KOPT-K1 (cell line): ENCODE measurements around the gene IQSEC1.
A peak's percentile ranks its signal among the peaks of the same experiment; 100 is the strongest.

Experiments
- H3K27ac ChIP-seq: fragments of 200-600 bp; sonication (generic); 2 replicates; pipeline ENCODE4 v1.5.1; 2016; ENCODE audit warnings: antibody characterized with exemption, mild to moderate bottlenecking, low read depth, low read length; ENCODE audit not compliant: poor library complexity, severe bottlenecking
- H3K36me3 ChIP-seq: fragments of 200-600 bp; sonication (generic); 2 replicates; pipeline ENCODE4 v1.5.1; 2017; ENCODE audit warnings: antibody characterized with exemption, mild to moderate bottlenecking, low read length, moderate library complexity; ENCODE audit not compliant: insufficient read depth
- H3K9me3 ChIP-seq: fragments of 200-600 bp; sonication (generic); 2 replicates; pipeline ENCODE4 v1.5.1; 2017; ENCODE audit warnings: antibody characterized with exemption, low read length, mild to moderate bottlenecking; ENCODE audit not compliant: insufficient read depth, poor library complexity, severe bottlenecking

Gene IQSEC1

GRCh38 chr3:13055634-13056033 is 17.6 kb downstream of the IQSEC1 start:
- Histone ChIP-seq H3K9me3 (no peaks in the 10 kb centered on the region), H3K36me3 (no peaks in the 10 kb centered on the region), H3K27ac (no peak overlapping the region)

DNA sequence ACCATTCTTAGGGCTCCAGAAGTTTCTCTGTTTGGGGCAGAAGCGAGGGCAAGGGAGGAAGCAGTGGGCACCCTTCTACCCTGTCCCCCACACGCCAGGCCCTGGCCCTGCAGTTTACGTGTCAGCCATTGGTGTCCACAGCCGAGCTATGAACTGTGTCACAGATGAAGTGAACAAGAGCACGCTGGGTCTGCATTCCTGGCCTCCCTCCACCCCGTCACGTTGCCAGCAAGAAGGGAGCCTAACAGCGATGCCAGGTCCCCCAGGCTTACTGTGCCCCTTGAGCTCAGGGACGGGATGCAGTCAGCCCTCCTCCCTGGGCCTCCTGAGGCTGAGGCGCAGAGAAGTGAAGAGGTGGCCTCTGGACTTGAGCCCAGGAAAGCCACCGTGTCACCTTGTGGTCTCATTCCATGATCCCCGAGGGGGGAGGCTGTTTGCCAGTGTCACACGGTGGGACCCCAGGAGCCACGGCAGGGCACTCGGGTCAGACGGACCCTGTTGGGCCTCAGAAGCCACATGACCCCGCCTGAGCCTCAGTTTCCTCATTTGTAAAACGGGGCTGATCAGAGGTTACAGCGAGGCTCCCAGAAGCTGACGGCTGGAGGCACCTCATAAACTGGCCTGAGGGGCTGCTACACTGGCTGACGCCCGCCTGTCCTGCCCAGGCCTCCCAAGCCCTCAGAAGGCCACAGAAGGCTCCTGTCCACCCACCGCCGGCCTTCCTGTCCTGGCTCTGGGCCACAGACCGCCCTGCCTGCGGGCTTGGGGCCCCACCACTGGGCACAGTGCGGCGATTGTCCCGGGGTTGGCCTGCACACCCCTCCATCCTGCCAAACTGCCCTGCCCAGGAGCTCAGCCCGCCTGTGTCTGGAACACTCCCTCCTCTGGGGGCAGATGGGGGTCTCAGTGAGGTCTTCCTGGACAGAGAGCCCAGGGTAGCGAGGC is 18.6 kb downstream of the IQSEC1 start:
- Histone ChIP-seq H3K27ac (peak overlapping the region; percentile 56), H3K36me3 (no peaks in the 10 kb centered on the region), H3K9me3 (no peaks in the 10 kb centered on the region)

DNA sequence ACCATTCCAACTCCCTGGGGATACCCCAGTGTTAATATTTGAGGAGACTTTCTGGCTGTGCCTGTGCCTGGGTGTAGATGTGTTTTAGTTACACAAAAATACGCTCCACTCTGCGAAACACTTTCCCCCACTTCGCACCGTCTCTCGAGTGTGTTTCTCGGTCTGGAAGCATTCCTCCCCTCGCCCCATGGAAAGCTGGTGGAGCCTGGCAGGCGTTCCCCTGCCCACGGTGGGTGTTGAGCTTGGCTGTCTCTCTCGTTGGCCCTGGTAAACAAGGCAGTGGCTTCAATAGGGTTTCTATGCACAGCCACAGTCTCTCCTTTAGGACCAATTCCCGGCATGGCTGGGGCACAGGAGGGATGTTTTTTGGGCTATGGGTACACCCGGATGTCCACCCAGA is 19.3 kb downstream of the IQSEC1 start:
- peak overlapping the region; percentile 56 for H3K27ac ChIP-seq
- H3K36me3 ChIP-seq: no peaks in the 10 kb centered on the region
- no peaks in the 10 kb centered on the region for H3K9me3 ChIP-seq

DNA sequence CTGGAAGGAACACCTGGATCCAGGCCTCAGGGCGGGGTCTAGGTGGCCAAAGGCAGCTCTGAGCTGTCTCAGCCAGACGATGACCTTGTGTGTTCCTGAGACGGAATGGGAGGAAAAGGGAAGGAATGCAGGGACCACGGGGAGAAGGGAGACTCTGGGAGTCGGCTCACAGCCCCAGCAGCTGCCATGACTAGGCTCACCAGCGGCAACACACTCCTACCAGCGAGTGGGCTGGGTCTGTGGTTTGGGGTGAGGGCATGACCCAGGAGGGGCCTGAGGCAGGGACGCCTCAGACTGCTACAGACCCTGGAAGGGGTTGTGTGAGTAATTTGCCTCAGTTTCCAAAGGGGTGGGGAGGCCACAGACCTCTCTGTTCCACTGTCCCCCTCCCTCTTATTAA is 19.8 kb downstream of the IQSEC1 start:
- Histone ChIP-seq H3K36me3 (no peaks in the 10 kb centered on the region), H3K27ac (peak overlapping the region; percentile 56), H3K9me3 (no peaks in the 10 kb centered on the region)

- Histone ChIP-seq H3K36me3 (no peaks in the 10 kb centered on the region), H3K27ac (peak overlapping the region; percentile 73), H3K9me3 (no peaks in the 10 kb centered on the region)
Measured at GRCh38 chr3:13052191-13052820, 20.9 kb downstream of the IQSEC1 start.

GRCh38 chr3:13051581-13051980 is 21.6 kb downstream of the IQSEC1 start:
- Histone ChIP-seq H3K27ac (peak overlapping the region; percentile 73), H3K36me3 (no peaks in the 10 kb centered on the region), H3K9me3 (no peaks in the 10 kb centered on the region)

DNA sequence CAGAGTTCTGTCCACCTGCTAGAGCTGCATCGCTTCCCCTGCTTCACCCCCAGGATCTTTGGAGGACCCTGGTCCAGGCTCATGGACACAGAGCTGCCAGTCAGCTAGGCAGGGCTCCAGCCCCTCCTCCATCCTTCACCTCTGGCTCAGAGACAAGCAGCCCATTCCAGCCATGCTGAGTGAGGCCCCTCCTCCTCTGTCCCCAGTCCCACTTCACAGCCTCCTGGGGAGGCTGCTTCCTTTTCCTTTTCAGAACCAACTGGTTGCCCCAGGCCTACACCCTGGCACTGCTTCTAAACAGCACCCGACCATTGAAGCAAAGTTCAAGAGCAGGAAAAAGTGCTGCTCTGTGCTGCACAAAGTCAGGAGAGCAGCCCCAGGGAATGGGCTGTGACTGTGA is 22.2 kb downstream of the IQSEC1 start:
- H3K9me3 ChIP-seq: no peaks in the 10 kb centered on the region
- peak overlapping the region; percentile 73 for H3K27ac ChIP-seq
- no peaks in the 10 kb centered on the region for H3K36me3 ChIP-seq

GRCh38 chr3:13050446-13050845 is 22.8 kb downstream of the IQSEC1 start:
- no peak overlapping the region for H3K27ac ChIP-seq
- no peaks in the 10 kb centered on the region for H3K9me3 ChIP-seq
- H3K36me3 ChIP-seq: no peaks in the 10 kb centered on the region

DNA sequence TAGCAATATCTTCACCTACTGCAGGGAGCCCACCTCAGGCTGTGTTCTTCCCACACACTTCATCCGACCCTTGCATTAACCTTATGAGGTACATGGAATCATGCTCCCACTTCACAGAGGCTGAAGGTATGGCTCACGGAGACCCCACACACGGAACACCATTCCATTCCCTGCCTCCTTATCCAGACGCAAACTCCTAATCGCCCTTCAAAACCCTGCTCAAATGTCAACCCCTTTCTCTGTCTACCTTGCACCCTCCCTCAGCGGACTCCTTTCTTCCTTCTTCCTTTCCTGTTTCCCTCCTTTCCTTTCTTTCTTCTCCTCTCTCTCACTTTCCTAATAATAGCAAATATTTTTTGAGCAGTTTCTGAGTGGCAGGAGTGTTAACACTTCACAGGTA is 23.8 kb downstream of the IQSEC1 start:
- Histone ChIP-seq H3K36me3 (no peaks in the 10 kb centered on the region), H3K27ac (no peak overlapping the region)

GRCh38 chr3:13047296-13048165 is 25.7 kb downstream of the IQSEC1 start:
- H3K27ac ChIP-seq: peak overlapping the region; percentile 88
- no peaks in the 10 kb centered on the region for H3K9me3 ChIP-seq

More for the DNA sequence above, 23.8 kb downstream of the IQSEC1 start:
- no peaks in the 10 kb centered on the region for H3K9me3 ChIP-seq

DNA sequence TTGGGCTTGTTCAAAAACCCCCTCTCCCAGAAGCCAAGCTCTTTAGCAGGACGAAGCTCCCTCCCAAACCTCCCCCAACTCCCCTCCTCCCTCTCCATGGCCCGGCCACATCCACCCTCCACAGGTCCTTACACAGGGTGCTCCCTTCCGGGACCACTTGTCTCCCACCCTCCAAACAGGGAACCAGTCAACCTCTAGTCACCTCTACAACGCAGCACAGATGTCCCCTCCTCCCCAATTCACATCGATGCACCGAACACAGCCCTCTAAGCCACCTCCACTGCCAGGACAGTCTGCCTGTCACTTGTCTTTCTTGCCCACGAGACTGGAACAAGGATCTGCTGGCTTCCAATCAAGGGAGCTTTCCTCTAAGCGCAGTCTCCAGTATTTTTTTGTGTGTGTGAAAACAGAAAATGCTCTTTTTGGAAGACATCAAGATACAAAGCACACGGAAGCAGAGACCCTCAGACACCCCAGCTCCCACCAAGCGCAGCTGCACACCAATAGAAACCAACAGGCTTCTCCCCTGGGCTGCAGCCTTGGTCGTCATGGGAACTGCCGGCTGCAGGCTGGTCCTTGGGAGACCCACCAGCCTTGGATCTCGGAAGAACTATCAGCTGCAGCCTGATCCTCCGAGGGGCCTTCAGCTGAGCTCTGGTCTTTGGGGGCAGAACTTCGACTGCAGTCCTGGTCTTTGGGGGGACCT is 26.5 kb downstream of the IQSEC1 start:
- H3K36me3 ChIP-seq: no peaks in the 10 kb centered on the region
- no peaks in the 10 kb centered on the region for H3K9me3 ChIP-seq
- peak overlapping the region; percentile 88 for H3K27ac ChIP-seq

More at GRCh38 chr3:13047296-13048165, 25.7 kb downstream of the IQSEC1 start:
- H3K36me3 ChIP-seq: no peaks in the 10 kb centered on the region

DNA sequence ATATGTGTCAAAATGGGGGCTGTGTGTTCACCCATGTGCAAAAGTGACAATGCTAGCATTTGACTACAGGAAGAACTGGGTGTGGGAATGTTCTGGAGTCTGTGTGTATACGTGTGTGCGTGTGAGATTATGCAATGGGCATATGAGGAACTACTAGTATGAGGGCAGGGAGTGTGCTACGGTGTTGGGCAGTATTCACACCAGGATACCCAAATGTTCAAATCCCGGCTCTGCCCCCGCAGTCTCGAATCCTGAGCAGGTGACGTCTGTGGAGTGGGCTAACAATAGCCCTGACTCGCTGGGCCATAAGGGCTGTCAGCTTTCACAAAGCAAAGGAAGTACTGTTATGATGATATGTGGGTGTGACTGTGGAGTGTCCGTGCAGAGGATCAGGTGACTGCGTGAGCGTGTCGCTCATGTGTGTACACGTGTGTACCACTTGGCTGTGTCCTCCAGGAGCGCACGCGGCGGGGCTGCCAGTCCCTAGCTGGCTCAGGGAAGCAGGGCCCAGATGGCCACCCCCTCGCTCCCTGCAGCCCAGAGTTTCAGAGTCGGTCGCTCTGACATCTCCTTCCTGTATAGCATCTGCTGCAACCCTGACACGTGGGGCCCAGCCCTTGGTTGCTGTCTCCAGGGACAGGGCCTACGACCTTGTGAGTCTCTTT is 27.2 kb downstream of the IQSEC1 start:
- no peaks in the 10 kb centered on the region for H3K9me3 ChIP-seq
- H3K27ac ChIP-seq: peak overlapping the region; percentile 88
- no peaks in the 10 kb centered on the region for H3K36me3 ChIP-seq

DNA sequence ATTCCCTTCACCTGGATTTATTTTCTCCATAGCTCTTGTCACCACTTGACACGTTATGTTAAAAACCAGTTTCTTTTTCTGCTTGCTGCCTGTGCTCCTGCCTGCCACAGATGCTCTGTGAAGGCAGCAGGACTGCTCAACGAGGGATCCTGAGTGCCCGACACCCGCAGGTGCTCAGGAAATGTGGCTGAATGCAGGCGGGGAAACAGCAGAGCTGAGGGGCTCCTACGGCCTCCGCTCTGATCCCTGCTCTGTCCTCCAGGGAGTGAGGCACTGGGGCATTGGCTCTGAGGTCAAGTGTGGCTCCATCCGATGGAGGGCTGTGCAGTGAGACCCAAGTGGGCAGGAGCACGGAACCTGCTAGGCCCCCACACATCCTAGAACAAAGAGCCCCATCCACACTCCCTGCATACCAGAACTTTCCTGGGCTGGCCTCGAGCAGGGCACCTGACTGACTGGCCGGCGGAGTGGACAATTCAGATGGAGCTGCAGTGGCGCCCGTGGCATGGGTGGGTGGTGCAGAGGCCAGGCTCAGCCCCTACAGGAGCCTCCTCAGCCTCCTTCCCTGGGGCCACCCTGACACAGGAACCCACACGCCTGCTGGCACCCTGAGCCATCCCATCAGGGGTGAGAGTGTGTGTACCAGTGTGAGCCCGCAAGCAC is 27.9 kb downstream of the IQSEC1 start:
- Histone ChIP-seq H3K27ac (peak overlapping the region; percentile 88), H3K9me3 (no peaks in the 10 kb centered on the region), H3K36me3 (no peaks in the 10 kb centered on the region)
